GM19035 (cell line): ENCODE measurements around the gene LRRC15.
A peak's percentile ranks its signal among the peaks of the same experiment; 100 is the strongest.

Experiments
- ATAC-seq: cut with Tn5 transposase; IDR thresholded peaks from one replicate; pipeline ENCODE4 v1.9.1; 2021; ENCODE audit not compliant: unreplicated experiment

LRRC15 gene

DNA sequence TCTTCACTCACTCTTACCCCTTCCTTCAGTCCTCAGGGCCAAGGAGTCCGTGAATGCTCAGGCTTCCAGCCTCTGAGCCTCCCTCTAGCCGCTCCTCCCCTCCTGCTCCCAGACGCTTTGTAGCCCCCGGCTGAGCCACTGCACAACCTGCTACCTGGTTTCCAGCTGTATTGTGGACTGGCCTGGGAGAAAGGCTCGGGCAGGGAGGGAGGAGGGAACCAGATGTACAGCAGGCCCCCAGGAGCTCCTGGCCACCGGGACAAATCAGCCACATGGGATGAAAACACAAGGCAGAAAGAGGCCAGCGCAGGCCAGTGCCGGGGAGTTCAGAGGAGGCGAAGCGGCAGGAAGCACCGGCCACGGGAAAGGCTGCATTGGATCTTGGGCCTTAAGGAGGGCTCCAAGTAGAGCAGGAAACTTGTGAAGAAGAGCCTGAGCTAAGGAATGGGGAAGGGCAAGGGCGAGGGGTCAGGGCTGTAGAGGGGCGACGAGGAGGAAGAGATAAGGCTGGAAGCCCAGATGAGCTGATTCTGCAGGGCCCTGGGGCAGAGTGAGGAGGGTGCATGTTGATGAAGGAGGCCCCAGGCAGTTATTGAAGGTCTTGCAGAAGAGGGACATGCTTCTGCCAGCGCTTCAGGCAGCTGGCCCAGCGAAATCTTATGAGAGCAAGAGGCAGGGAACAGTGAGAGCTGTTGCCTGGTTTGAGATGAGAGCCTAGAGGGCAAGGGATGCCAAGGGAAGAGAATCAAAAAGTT is 32.8 kb downstream of the LRRC15 start:
- ATAC-seq: no peak

DNA sequence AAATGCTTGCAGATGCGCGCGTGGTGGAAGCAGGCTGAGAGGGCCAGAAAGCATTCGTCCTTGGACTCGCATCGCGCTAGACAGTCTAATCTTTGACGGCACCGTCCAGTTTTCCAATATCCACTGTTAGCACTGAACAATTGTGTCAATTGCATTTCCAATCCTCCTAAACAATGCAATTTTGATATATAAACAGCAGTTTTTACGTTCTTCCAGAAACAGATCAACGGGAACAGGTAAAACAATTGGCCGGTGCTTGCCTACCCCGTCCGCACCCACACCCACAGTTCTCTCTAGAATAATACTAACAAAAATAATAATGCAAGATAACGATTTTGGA is 35.6 kb downstream of the LRRC15 start:
- no peak for ATAC-seq

DNA sequence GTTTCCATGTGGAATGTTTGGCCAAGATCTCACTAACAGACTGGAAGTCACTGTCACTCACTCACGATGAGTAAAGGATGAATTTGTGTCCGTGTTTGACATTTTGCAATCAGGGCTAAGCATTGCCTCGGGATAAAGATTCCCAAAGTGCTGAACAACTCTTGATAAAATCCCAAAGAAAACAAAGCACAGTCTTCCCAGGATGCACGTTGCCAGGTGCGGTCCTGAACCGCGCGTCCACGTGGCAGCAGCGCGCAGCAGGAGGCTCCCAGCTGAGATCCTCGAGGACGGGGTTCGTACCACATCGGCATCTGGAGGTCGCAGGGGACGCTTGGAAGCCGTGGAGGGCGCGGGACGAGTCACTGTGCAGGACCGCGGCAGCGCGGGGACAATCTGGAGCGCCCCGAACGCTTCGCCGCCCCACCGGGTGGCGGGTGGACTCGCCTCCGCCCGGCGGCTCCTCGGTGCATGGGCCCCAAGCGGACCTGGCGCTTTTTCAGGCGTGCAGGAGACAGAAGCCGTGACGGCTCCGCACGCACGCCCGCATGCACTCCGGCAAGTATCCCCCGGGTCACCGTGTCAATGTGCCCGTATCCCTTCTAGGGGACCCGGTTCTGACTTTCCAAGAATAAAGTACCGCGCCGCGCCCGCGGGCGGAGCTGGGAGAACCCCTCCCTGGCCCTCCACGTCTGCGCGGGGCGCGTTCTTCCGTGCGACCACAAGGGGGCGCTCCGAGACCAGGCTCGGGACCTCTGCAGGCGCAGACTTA is 36.1 kb downstream of the LRRC15 start:
- peak; percentile 88 for ATAC-seq

GRCh38 chr3:194332858-194333211 is 36.7 kb downstream of the LRRC15 start:
- ATAC-seq: no peak

GRCh38 chr3:194330579-194330978 is 39.0 kb downstream of the LRRC15 start:
- no peak for ATAC-seq

DNA sequence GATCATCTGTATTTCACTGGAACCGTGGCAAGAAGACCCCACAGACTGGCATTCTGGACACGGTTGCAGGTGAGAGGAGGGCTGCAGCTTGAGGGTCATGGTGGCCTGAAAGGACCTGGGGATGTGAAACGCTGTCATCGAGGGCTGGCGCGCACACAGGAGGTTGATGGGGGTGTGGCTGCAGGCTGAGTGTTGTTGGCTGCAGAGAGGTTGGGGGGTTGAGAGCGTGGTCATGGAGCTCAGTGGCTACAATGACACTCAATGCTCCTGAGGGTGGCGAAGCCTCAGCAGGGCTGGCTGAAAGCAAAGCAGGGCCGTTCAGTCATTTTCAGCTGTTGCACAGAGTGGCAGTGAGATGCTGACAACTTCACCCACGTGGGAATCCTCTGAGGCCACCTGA is 39.4 kb downstream of the LRRC15 start:
- ATAC-seq: no peak

- ATAC-seq: no peak
Observed at GRCh38 chr3:194329583-194329965, 40.0 kb downstream of the LRRC15 start.

- no peak for ATAC-seq
Observed at GRCh38 chr3:194328942-194329582, 40.5 kb downstream of the LRRC15 start.

GRCh38 chr3:194328053-194328657 is 41.4 kb downstream of the LRRC15 start:
- ATAC-seq: no peak

DNA sequence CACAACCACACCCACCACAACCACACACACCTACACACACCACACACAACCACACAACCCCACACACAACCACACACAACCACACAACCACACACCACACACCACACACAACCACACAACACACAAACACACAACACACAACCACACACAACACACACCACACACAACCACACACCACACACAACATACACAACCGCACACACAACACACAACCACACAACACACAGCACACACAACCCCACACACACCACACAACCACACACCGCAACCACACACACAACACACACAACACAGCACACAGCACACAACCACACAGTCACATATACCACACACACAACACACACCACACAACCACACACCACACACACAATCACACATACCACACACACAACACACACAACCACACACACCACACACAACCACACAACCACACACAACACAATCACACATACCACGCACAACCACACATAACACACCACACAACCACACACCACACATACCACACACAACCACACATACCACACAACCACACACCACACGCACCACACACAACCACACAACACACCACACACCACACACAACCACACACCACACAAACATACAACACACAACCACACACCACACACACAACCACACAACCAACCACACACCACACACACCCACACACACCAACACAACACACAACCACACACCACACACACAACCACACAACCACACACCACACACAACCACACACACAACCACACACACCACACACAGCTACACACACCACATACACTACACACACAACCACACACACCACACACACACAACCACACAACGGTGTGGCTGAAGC is 42.1 kb downstream of the LRRC15 start:
- no peak for ATAC-seq

DNA sequence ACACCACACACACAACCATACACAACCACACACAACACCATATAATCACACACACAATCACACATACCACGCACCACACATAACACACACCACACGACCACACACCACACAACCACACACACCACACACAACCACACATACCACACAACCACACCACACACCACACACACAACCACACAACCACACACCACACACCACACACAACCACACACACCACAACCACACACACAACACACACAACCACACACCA is 42.6 kb downstream of the LRRC15 start:
- no peak for ATAC-seq

GRCh38 chr3:194326192-194326967 is 43.2 kb downstream of the LRRC15 start:
- no peak for ATAC-seq

- ATAC-seq: no peak
Observed at GRCh38 chr3:194325424-194326153, 44.0 kb downstream of the LRRC15 start.

DNA sequence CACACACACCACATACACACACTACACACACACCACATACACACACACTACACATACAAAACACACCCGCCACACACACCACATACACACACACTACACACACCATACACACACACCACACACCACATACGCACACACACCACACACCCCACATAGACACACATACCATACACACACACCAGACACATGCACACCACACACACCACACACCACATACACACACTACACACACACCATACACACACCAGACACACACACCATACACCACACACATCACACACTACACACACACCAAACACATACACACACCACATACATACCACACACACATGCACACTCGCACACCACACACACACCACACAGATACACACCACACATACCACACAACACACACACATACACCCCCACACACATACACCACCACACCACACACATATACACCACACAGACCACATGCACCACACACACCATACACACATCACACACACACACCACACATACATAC is 44.7 kb downstream of the LRRC15 start:
- ATAC-seq: no peak

GRCh38 chr3:194323785-194324735 is 45.5 kb downstream of the LRRC15 start:
- no peak for ATAC-seq

- ATAC-seq: no peak
Observed at GRCh38 chr3:194322678-194323211, 46.8 kb downstream of the LRRC15 start.

GRCh38 chr3:194321693-194322640 is 47.6 kb downstream of the LRRC15 start:
- no peak for ATAC-seq
